ENCODE data around the gene MSX2.

Gene MSX2

GRCh38 chr5:174724484-174725260, at the start of gene MSX2:
MSX2 (plus strand) TSS chr5:174724582; CDS start chr5:174724660, 78 bp downstream.
- H3K27ac Mint-ChIP-seq (ENCODE audit: low read depth): no peak within 1 kb of the TSS

GRCh38 chr5:174675110-174675509, 49.3 kb upstream of the MSX2 start:
- no peaks in the 10 kb centered on the region for H3K27me3 Mint-ChIP-seq
- H3K4me3 Mint-ChIP-seq: no peak overlapping the region

More at GRCh38 chr5:174724484-174725260, at the start of gene MSX2:
- no peaks in the 10 kb centered on the region for H3K9me3 Mint-ChIP-seq
- H3K27me3 Mint-ChIP-seq: peaks cover 85% of the 10 kb centered on the region
- no peaks in the 10 kb centered on the region for H3K36me3 Mint-ChIP-seq (ENCODE audit: insufficient read depth)
- ATAC-seq (replicated peaks; ENCODE audit: extremely low read depth, poor library complexity, severe bottlenecking) (no peak), DNase-seq (ENCODE audit: low spot score in 2 of 2) (no peak)
- peak within 1 kb of the TSS; percentile 43 for H3K4me3 Mint-ChIP-seq
- peaks cover 5% of the 10 kb centered on the region for H3K4me1 Mint-ChIP-seq

GRCh38 chr5:174675916-174676315, 48.5 kb upstream of the MSX2 start:
- Mint-ChIP-seq H3K36me3 (ENCODE audit: insufficient read depth) (no peaks in the 10 kb centered on the region), H3K4me3 (no peak overlapping the region), H3K4me1 (no peaks in the 10 kb centered on the region), H3K9me3 (peaks cover 5% of the 10 kb centered on the region), H3K27me3 (no peaks in the 10 kb centered on the region), H3K27ac (ENCODE audit: low read depth) (no peak overlapping the region)
- ATAC-seq (replicated peaks; ENCODE audit: extremely low read depth, poor library complexity, severe bottlenecking): no peak
- DNase-seq (ENCODE audit: low spot score in 2 of 2): no peak

More at GRCh38 chr5:174675110-174675509, 49.3 kb upstream of the MSX2 start:
- no peak for ATAC-seq (replicated peaks; ENCODE audit: extremely low read depth, poor library complexity, severe bottlenecking)
- H3K4me1 Mint-ChIP-seq: no peaks in the 10 kb centered on the region
- no peaks in the 10 kb centered on the region for H3K36me3 Mint-ChIP-seq (ENCODE audit: insufficient read depth)
- H3K9me3 Mint-ChIP-seq: peaks cover 2% of the 10 kb centered on the region
- no peak overlapping the region for H3K27ac Mint-ChIP-seq (ENCODE audit: low read depth)
- DNase-seq (ENCODE audit: low spot score in 2 of 2): no peak

DNA sequence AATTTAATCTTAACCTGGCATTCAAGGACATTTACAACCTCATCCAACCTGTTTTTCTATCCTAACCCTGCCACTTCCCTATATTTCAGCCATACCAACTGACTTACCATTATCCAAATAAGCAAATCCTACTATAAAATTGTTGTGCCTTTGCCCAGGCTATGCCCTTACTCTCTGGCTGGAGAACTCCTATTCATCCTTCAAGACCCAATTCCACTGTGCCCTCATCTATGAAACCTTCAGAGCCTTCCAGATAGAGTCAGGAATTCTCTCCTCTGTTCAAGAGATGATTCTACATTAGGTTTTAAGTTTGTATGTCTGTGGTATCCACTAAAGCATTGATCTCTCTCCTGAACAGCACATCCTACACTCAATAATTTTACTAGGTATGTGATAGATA, 46.3 kb upstream of the MSX2 start:
- Mint-ChIP-seq H3K4me1 (no peaks in the 10 kb centered on the region), H3K9me3 (peaks cover 5% of the 10 kb centered on the region)
- no peak for ATAC-seq (replicated peaks; ENCODE audit: extremely low read depth, poor library complexity, severe bottlenecking)

DNA sequence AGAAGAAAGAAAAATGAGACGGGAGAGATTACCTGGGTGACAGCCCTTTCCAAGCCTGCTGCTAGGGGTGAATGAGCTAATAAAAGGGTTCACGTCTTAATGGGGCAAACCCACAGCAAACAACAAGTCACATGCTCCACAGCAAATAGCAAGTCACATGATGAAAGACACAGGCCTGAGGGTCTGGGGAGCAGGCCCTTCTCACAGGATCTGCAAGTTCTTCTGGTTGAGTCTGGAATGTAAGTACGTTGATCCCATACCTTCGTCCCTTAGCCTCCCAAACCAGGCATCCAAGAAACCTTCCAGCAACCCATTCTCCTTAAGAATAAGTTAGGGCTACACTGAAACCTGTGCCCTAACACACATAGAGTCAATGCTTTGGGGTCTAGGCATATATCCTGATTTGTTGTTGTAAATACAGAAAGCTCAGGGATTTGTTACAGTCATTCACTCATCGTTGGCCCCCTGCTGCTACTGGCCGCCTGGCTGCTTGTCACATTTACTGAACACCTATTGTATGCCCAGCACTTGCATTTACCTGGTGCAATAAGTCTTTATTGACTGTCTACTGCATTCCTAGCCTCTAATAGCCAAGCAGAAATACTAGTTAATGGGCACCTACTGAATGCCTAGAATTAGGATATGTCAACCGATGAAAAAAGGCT, 43.3 kb upstream of the MSX2 start:
- peaks cover 2% of the 10 kb centered on the region for H3K36me3 Mint-ChIP-seq (ENCODE audit: insufficient read depth)
- H3K4me3 Mint-ChIP-seq: no peak overlapping the region
- no peak for DNase-seq (ENCODE audit: low spot score in 2 of 2)
- H3K27ac Mint-ChIP-seq (ENCODE audit: low read depth): no peak overlapping the region
- ATAC-seq (replicated peaks; ENCODE audit: extremely low read depth, poor library complexity, severe bottlenecking): no peak
- H3K4me1 Mint-ChIP-seq: no peaks in the 10 kb centered on the region
- H3K27me3 Mint-ChIP-seq: no peaks in the 10 kb centered on the region
- H3K9me3 Mint-ChIP-seq: peaks cover 5% of the 10 kb centered on the region

More for the DNA sequence above, 46.3 kb upstream of the MSX2 start:
- Mint-ChIP-seq H3K4me3 (no peak overlapping the region), H3K27me3 (no peaks in the 10 kb centered on the region), H3K27ac (ENCODE audit: low read depth) (no peak overlapping the region), H3K36me3 (ENCODE audit: insufficient read depth) (no peaks in the 10 kb centered on the region)
- DNase-seq (ENCODE audit: low spot score in 2 of 2): no peak

DNA sequence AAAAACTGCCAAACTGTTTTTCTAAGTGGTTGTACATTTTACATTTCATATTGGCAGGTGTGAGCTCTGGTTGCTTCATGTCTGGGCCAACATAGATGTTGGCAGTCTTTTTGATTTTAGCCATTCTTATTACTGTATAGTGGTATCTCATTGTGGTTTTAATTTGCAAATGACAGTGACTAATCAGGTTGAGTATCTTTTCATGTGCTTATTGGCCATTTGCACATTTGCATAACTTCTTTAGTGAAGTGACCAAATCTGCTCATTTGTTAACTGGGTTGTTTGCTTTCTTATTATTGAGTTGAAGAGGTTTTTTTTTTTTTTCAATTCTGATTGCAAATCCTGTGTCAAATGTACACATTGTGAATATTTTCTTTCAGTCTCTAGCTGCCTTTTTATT, 36.9 kb upstream of the MSX2 start:
- Mint-ChIP-seq H3K9me3 (no peaks in the 10 kb centered on the region), H3K4me1 (no peaks in the 10 kb centered on the region), H3K27ac (ENCODE audit: low read depth) (no peak overlapping the region), H3K27me3 (peaks cover 37% of the 10 kb centered on the region), H3K4me3 (no peak overlapping the region), H3K36me3 (ENCODE audit: insufficient read depth) (peaks cover 2% of the 10 kb centered on the region)
- DNase-seq (ENCODE audit: low spot score in 2 of 2): no peak
- no peak for ATAC-seq (replicated peaks; ENCODE audit: extremely low read depth, poor library complexity, severe bottlenecking)

GRCh38 chr5:174688441-174689354, 35.7 kb upstream of the MSX2 start:
- Mint-ChIP-seq H3K9me3 (no peaks in the 10 kb centered on the region), H3K4me3 (no peak overlapping the region), H3K36me3 (ENCODE audit: insufficient read depth) (peaks cover 2% of the 10 kb centered on the region), H3K4me1 (no peaks in the 10 kb centered on the region), H3K27ac (ENCODE audit: low read depth) (no peak overlapping the region), H3K27me3 (peaks cover 49% of the 10 kb centered on the region)
- ATAC-seq (replicated peaks; ENCODE audit: extremely low read depth, poor library complexity, severe bottlenecking) (no peak), DNase-seq (ENCODE audit: low spot score in 2 of 2) (no peak)

GRCh38 chr5:174690271-174690670, 34.1 kb upstream of the MSX2 start:
- DNase-seq (ENCODE audit: low spot score in 2 of 2): no peak
- Mint-ChIP-seq H3K9me3 (no peaks in the 10 kb centered on the region), H3K27me3 (peaks cover 61% of the 10 kb centered on the region), H3K4me3 (no peak overlapping the region), H3K4me1 (no peaks in the 10 kb centered on the region), H3K36me3 (ENCODE audit: insufficient read depth) (no peaks in the 10 kb centered on the region), H3K27ac (ENCODE audit: low read depth) (no peak overlapping the region)
- ATAC-seq (replicated peaks; ENCODE audit: extremely low read depth, poor library complexity, severe bottlenecking): no peak

- no peaks in the 10 kb centered on the region for H3K36me3 Mint-ChIP-seq (ENCODE audit: insufficient read depth)
- H3K27me3 Mint-ChIP-seq: peaks cover 78% of the 10 kb centered on the region
- no peaks in the 10 kb centered on the region for H3K4me1 Mint-ChIP-seq
- no peak overlapping the region for H3K27ac Mint-ChIP-seq (ENCODE audit: low read depth)
- no peak for ATAC-seq (replicated peaks; ENCODE audit: extremely low read depth, poor library complexity, severe bottlenecking)
- no peak for DNase-seq (ENCODE audit: low spot score in 2 of 2)
- no peaks in the 10 kb centered on the region for H3K9me3 Mint-ChIP-seq
- H3K4me3 Mint-ChIP-seq: no peak overlapping the region
Observed at GRCh38 chr5:174692381-174692780, 32.0 kb upstream of the MSX2 start.

DNA sequence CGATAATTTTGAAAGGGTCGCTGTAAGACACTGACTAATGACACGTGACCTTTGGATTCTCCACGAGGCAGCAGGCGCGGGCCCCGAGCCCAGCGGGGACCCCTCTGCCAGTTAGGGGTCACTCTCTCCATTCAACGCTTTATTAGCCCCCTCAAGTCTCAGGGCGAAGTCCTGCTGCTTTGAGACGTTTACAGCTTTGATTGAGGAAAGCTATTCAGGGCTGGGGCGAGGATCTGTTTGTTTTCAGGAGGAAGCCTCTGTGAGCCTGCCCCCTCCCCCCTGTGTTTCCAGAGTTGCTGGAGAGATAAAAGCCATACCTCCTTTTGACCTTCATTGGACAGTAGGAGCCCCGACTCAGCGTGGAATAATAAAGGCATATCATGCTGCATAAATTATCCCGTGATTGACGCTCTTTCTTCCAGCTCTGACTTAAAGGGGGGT, 31.4 kb upstream of the MSX2 start:
- DNase-seq (ENCODE audit: low spot score in 2 of 2) (no peak), ATAC-seq (replicated peaks; ENCODE audit: extremely low read depth, poor library complexity, severe bottlenecking) (no peak)
- Mint-ChIP-seq H3K36me3 (ENCODE audit: insufficient read depth) (no peaks in the 10 kb centered on the region), H3K9me3 (no peaks in the 10 kb centered on the region), H3K27ac (ENCODE audit: low read depth) (no peak overlapping the region), H3K4me1 (no peaks in the 10 kb centered on the region), H3K27me3 (peaks cover 73% of the 10 kb centered on the region), H3K4me3 (no peak overlapping the region)

- Mint-ChIP-seq H3K4me1 (no peaks in the 10 kb centered on the region), H3K27ac (ENCODE audit: low read depth) (no peak overlapping the region), H3K27me3 (peaks cover 65% of the 10 kb centered on the region), H3K36me3 (ENCODE audit: insufficient read depth) (no peaks in the 10 kb centered on the region), H3K4me3 (no peak overlapping the region), H3K9me3 (no peaks in the 10 kb centered on the region)
- ATAC-seq (replicated peaks; ENCODE audit: extremely low read depth, poor library complexity, severe bottlenecking) (no peak), DNase-seq (ENCODE audit: low spot score in 2 of 2) (no peak)
Observed at GRCh38 chr5:174693697-174694385, 30.5 kb upstream of the MSX2 start.

DNA sequence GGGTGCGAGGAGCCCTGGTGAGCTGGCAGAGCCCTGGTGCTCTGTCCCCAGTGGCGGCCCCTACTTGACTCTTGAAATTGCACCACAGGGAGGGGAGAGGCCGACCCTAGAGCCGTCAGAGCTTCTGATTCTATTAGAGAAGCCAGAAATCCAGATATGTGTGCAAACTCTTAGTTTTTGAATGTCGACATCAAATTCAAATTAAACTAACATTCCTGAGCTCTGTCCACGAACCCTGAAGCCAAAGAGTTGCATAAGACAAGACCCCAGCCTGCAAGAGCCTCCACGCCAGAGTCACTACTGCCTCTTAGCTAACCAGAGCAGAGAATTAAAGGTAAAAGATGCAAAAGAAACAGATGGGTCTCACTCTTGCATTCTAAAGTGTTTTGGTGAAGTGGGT, 29.8 kb upstream of the MSX2 start:
- H3K9me3 Mint-ChIP-seq: no peaks in the 10 kb centered on the region
- H3K27me3 Mint-ChIP-seq: peaks cover 59% of the 10 kb centered on the region
- ATAC-seq (replicated peaks; ENCODE audit: extremely low read depth, poor library complexity, severe bottlenecking) (no peak), DNase-seq (ENCODE audit: low spot score in 2 of 2) (no peak)
- H3K4me1 Mint-ChIP-seq: no peaks in the 10 kb centered on the region
- H3K36me3 Mint-ChIP-seq (ENCODE audit: insufficient read depth): no peaks in the 10 kb centered on the region
- H3K4me3 Mint-ChIP-seq: no peak overlapping the region
- H3K27ac Mint-ChIP-seq (ENCODE audit: low read depth): no peak overlapping the region

Measured in central memory CD8-positive, alpha-beta T cell (primary cell).